Measurements from ENCODE around the gene PPT1.

Gene PPT1

GRCh38 chr1:40023379-40023944 is 73.6 kb downstream of the PPT1 start:
- no peak for DNase-seq
